HG03097 (cell line): ENCODE data around the gene TMEM170A.
A peak's percentile ranks its signal among the peaks of the same experiment; 100 is the strongest.
"Not testable (repeated sequence)": the region's sequence is repeated elsewhere in the genome, so short reads cannot be mapped to it uniquely, and the experiment has no call there.

Experiments
- ATAC-seq: cut with Tn5 transposase; IDR thresholded peaks from one replicate; pipeline ENCODE4 v1.9.1; 2021; ENCODE audit not compliant: unreplicated experiment, low FRiP score

Gene TMEM170A

GRCh38 chr16:75464122-75464918 is at the start of gene TMEM170A:
Gene TMEM170A, minus strand, starts transcription at chr16:75464689. Its CDS starts 89 bp downstream, at chr16:75464600.
- peak; percentile 95 for ATAC-seq

GRCh38 chr16:75506574-75506973 is 42.1 kb upstream of the TMEM170A start:
- no peak for ATAC-seq

GRCh38 chr16:75506107-75506506 is 41.6 kb upstream of the TMEM170A start:
- ATAC-seq: no peak

GRCh38 chr16:75503801-75504200 is 39.3 kb upstream of the TMEM170A start:
- no peak for ATAC-seq

GRCh38 chr16:75502916-75503605 is 38.6 kb upstream of the TMEM170A start:
- no peak for ATAC-seq

GRCh38 chr16:75501820-75502219 is 37.3 kb upstream of the TMEM170A start:
- not testable (repeated sequence) for ATAC-seq

GRCh38 chr16:75501359-75501758 is 36.9 kb upstream of the TMEM170A start:
- no peak for ATAC-seq

- ATAC-seq: not testable (repeated sequence)
Measured at GRCh38 chr16:75498605-75499322, 34.3 kb upstream of the TMEM170A start.

- ATAC-seq: no peak
Measured at GRCh38 chr16:75497558-75497957, 33.1 kb upstream of the TMEM170A start.

GRCh38 chr16:75495076-75495674 is 30.7 kb upstream of the TMEM170A start, which contains the start of gene CHST6:
Gene CHST6, minus strand, starts transcription at chr16:75495441. Its CDS starts 15,613 bp downstream, at chr16:75479828.
- peak; percentile 77 for ATAC-seq

GRCh38 chr16:75494661-75495075 is 30.2 kb upstream of the TMEM170A start:
- ATAC-seq: no peak

GRCh38 chr16:75494184-75494583 is 29.7 kb upstream of the TMEM170A start:
- ATAC-seq: no peak

GRCh38 chr16:75491876-75492275 is 27.4 kb upstream of the TMEM170A start:
- ATAC-seq: no peak

- ATAC-seq: no peak
Measured at GRCh38 chr16:75488322-75488721, 23.8 kb upstream of the TMEM170A start.

- no peak for ATAC-seq
Measured at GRCh38 chr16:75486676-75487313, 22.3 kb upstream of the TMEM170A start.

GRCh38 chr16:75486014-75486675 is 21.7 kb upstream of the TMEM170A start:
- no peak for ATAC-seq

GRCh38 chr16:75485230-75486013 is 20.9 kb upstream of the TMEM170A start:
- ATAC-seq: no peak

- ATAC-seq: no peak
Measured at GRCh38 chr16:75483222-75483621, 18.7 kb upstream of the TMEM170A start.
